Stomach (tissue), 9 donors: ENCODE data around the gene TTF2. TPM values are rescaled to one million over a fixed set of nuclear protein-coding genes. Genes with fewer than 3 reads are reported as not detected.
A peak's percentile ranks its signal among the peaks of the same experiment; 100 is the strongest.
"Not testable (repeated sequence)": the region's sequence is repeated elsewhere in the genome, so short reads cannot be mapped to it uniquely, and the experiment has no call there.

ENCODE experiments used
- DNase-seq, 2 donors: peaks; one replicate each; pipeline versions ENCODE4 v3.0.0 to v3.0.0-alpha.2; 2013 to 2019
- H3K27ac ChIP-seq, 5 donors: fragments of 200-600 bp in 4 of 5; sonication (generic) in 4 of 5; one replicate each; pipeline ENCODE4 v1.5.1; 2013 to 2019; ENCODE audit warnings: mild to moderate bottlenecking in 1 of 5, moderate library complexity in 1 of 5
- H3K27me3 ChIP-seq, 3 donors: fragments of 200-600 bp; sonication (generic); one replicate each; pipeline ENCODE4 v1.5.1; 2017 to 2019; ENCODE audit warnings: mixed run types in 1 of 3
- H3K36me3 ChIP-seq, 4 donors: fragments of 200-600 bp; sonication (generic); 1 replicate in 3 of 4; 2 replicates in 1 of 4; pipeline ENCODE4 v1.5.1; 2016 to 2019
- H3K4me1 ChIP-seq, 4 donors: fragments of 200-600 bp; sonication (generic); one replicate each; pipeline ENCODE4 v1.5.1; 2016 to 2019
- H3K4me3 ChIP-seq, 4 donors: fragments of 200-600 bp; sonication (generic) in 3 of 4; one replicate each; pipeline ENCODE4 v1.5.1; 2016 to 2019; ENCODE audit warnings: mild to moderate bottlenecking in 1 of 4
- H3K9me3 ChIP-seq, 4 donors: fragments of 200-600 bp; sonication (generic); one replicate each; pipeline ENCODE4 v1.5.1; 2016 to 2019
- CTCF ChIP-seq, 7 experiments: fragments of 450-650 bp in 4 of 7; fragments of 200-600 bp in 3 of 7; sonication (generic) in 3 of 7; IDR thresholded peaks; one replicate each; pipeline ENCODE4 v1.5.1; 2016 to 2019; ENCODE audit warnings: antibody characterized with exemption in 7 of 7, control low read depth in 2 of 7, mild to moderate bottlenecking in 1 of 7
- EP300 ChIP-seq: sonication (generic); formaldehyde crosslinking; IDR thresholded peaks from one replicate; pipeline ENCODE4 v1.6.1; 2017; ENCODE audit warnings: antibody characterized with exemption
- POLR2A ChIP-seq, 4 donors: fragments of 450-650 bp; IDR thresholded peaks; one replicate each; pipeline ENCODE4 v1.6.1; 2016; ENCODE audit warnings: antibody characterized with exemption in 4 of 4, control low read depth in 2 of 4, mild to moderate bottlenecking in 1 of 4, moderate library complexity in 1 of 4
- POLR2AphosphoS5 ChIP-seq, 3 donors: sonication (generic); formaldehyde crosslinking; IDR thresholded peaks; one replicate each; pipeline ENCODE4 v1.6.1; 2016; ENCODE audit warnings: antibody characterized with exemption in 3 of 3
- WGBS, 5 donors: extraction: QIAGEN DNeasy Blood & Tissue Kit in 3 of 5; methylation state at CpG; one replicate each; pipeline versions ENCODE4 v1.1.5 to v1.1.7; 2013 to 2018; 5-methylcytosine and 5-hydroxymethylcytosine counted together
- intact Hi-C: fragments of 100-400 bp; cut with DNase I; formaldehyde crosslinking; loops from one replicate; pipeline ENCODE4 v1.15.1; 2023; ENCODE audit warnings: low total_unique reads
- polyA plus RNA-seq, 3 donors: library from polyadenylated mRNA; stranded (reverse); fragments of 200-250 nt; gene quantifications; one replicate each; pipeline ENCODE4 v1.2.3, GENCODE V29; 2013
- total RNA-seq, 5 donors: library from RNA; depleted of rRNA; stranded (reverse); fragments of >200 nt; gene quantifications; one replicate each; pipeline versions ENCODE4 v1.1.0 to v1.2.3, GENCODE V29; 2014 to 2016
- donor health status: healthy with polysubstance abuse.
- donor health status: Bipolar disorder and iron deficiency.
- donor health status: healthy.

Gene TTF2
- total and polyA plus RNA-seq, 8 donors = 1.7 to 58.7 (median 10.7) TPM

- TF ChIP-seq CTCF (IDR thresholded peaks at IDR 0.05) = no peak
- TF ChIP-seq EP300 = no peak
- no peak for TF ChIP-seq POLR2A (IDR thresholded peaks at IDR 0.05)
- no peak for TF ChIP-seq POLR2AphosphoS5 (IDR thresholded peaks at IDR 0.05)
- 74 to 77% (median 76%) methylated on average over 8 of the region's 8 CpGs for WGBS, 5 donors
Observed at GRCh38 chr1:117146575-117147340, 86.6 kb downstream of the TTF2 start.

DNA sequence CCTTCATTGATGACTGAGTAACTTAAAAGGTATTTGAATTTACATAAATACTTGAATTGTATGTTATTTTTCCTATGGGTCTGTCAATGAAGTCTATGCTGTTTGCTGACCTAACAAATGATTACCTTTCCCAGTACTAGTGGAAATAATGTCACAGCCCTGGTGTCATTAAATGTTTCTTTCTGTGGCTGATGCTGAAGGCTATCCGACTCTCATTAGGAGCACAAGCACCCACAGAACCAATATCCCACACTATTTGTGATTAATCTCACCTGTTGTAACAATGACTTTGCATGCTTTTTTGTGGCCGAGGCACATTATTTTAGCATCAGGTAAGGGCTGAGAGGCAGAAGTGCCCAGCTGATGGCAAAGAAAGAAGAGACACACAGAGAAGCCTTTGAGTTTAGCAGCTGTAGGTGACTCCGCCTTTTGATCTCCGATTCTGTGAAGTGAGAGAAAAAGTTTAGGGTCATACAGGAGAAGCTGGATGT is 87.3 kb downstream of the TTF2 start:
- no peak overlapping the region for H3K27ac ChIP-seq
- no peaks in the 10 kb centered on the region for H3K27me3 ChIP-seq
- WGBS, 5 donors = 67 to 77% (median 71%) methylated on average over 4 of the region's 4 CpGs
- no peaks in the 10 kb centered on the region for H3K36me3 ChIP-seq
- H3K4me1 ChIP-seq = peaks cover 0 to 16% (median 2%) of the 10 kb centered on the region in 4 donors
- TF ChIP-seq CTCF (IDR thresholded peaks at IDR 0.05) = no peak
- no peak for TF ChIP-seq EP300
- no peak for TF ChIP-seq POLR2A (IDR thresholded peaks at IDR 0.05)
- H3K4me3 ChIP-seq = no peak overlapping the region
- intact Hi-C loops = no loop called here
- DNase-seq = no peak
- H3K9me3 ChIP-seq = no peaks in the 10 kb centered on the region

More at GRCh38 chr1:117146575-117147340, 86.6 kb downstream of the TTF2 start:
- Histone ChIP-seq H3K9me3 (no peaks in the 10 kb centered on the region), H3K27me3 (no peaks in the 10 kb centered on the region), H3K4me1 (peaks cover 0 to 16% (median 2%) of the 10 kb centered on the region in 4 donors), H3K36me3 (no peaks in the 10 kb centered on the region), H3K4me3 (no peak overlapping the region), H3K27ac (no peak overlapping the region)
- peak in 1 of 2 donors; percentile 33 for DNase-seq
- intact Hi-C loops = no loop called here

- no peaks in the 10 kb centered on the region for H3K36me3 ChIP-seq
- DNase-seq = no peak
- H3K4me3 ChIP-seq = no peak overlapping the region
- intact Hi-C loops = no loop called here
- TF ChIP-seq POLR2A (IDR thresholded peaks at IDR 0.05) = no peak
- TF ChIP-seq EP300 = no peak
- no peak for TF ChIP-seq POLR2AphosphoS5 (IDR thresholded peaks at IDR 0.05)
- TF ChIP-seq CTCF (IDR thresholded peaks at IDR 0.05) = no peak
- 54 to 64% (median 58%) methylated on average over 5 of the region's 5 CpGs for WGBS, 5 donors
- H3K27me3 ChIP-seq = no peaks in the 10 kb centered on the region
- peaks cover 0 to 16% (median 2%) of the 10 kb centered on the region in 4 donors for H3K4me1 ChIP-seq
- no peaks in the 10 kb centered on the region for H3K9me3 ChIP-seq
- no peak overlapping the region for H3K27ac ChIP-seq
Observed at GRCh38 chr1:117147856-117148588, 87.9 kb downstream of the TTF2 start.

DNA sequence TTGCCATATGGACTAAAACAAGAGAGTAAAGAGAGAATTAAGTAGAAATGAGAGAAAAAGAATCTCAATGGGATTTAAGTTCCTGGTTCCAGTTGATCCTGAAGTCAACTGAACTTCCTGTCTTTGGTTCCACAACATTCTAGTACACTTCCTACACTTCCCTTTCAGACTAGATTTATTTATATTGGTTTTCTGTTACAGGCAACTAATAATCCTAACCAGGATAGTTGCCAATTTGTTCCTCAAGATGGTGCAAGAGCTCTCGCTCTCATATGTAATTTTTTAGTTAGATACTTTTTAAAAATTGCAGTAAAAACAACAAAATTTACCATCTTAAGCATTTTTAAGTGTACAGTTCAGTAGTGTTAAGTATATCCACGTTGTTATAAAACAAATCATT is 90.2 kb downstream of the TTF2 start:
- no peak for DNase-seq
- no peak for TF ChIP-seq POLR2A (IDR thresholded peaks at IDR 0.05)
- no peak for TF ChIP-seq CTCF (IDR thresholded peaks at IDR 0.05)
- TF ChIP-seq EP300 = no peak
- TF ChIP-seq POLR2AphosphoS5 (IDR thresholded peaks at IDR 0.05) = no peak
- Histone ChIP-seq H3K27me3 (no peaks in the 10 kb centered on the region), H3K9me3 (no peaks in the 10 kb centered on the region), H3K27ac (no peak overlapping the region), H3K4me1 (peaks cover 0 to 11% (median 2%) of the 10 kb centered on the region in 4 donors), H3K36me3 (no peaks in the 10 kb centered on the region), H3K4me3 (no peak overlapping the region)
- intact Hi-C loops = no loop called here
- WGBS, 5 donors = 59 to 83% (median 76%) methylated on average over 2 of the region's 2 CpGs

GRCh38 chr1:117151305-117151704 is 91.2 kb downstream of the TTF2 start:
- WGBS, 5 donors = 83 to 98% (median 91%) methylated on average over 5 of the region's 5 CpGs
- H3K4me3 ChIP-seq, H3K36me3 ChIP-seq, H3K27me3 ChIP-seq, DNase-seq, H3K9me3 ChIP-seq, H3K27ac ChIP-seq, intact Hi-C loops: not testable (repeated sequence)
- peaks cover 0 to 11% (median 2%) of the 10 kb centered on the region in 4 donors for H3K4me1 ChIP-seq
